Gastroesophageal sphincter (tissue), 4 donors: ENCODE measurements around the gene MC2R. TPM values are rescaled to one million over a fixed set of nuclear protein-coding genes. Genes with fewer than 3 reads are reported as not detected.

Source experiments
- ATAC-seq: fragments of 150-250 bp; one replicate; pipeline ENCODE4 v1.9.1; 2016; ENCODE audit warnings: mild to moderate bottlenecking, moderate library complexity
- H3K27ac ChIP-seq, 4 donors: fragments of 200-600 bp; sonication (generic) in 3 of 4; 1 replicate in 3 of 4; 2 replicates in 1 of 4; pipeline ENCODE4 v1.5.1; 2016 to 2019
- H3K27me3 ChIP-seq: fragments of 200-600 bp; sonication (generic); one replicate; pipeline ENCODE4 v1.5.1; 2019
- H3K36me3 ChIP-seq, 2 donors: fragments of 200-600 bp; sonication (generic); one replicate each; pipeline ENCODE4 v1.5.1; 2019; ENCODE audit warnings: control low read depth in 1 of 2
- H3K4me1 ChIP-seq, 3 donors: fragments of 200-600 bp; sonication (generic); 1 replicate in 2 of 3; 2 replicates in 1 of 3; pipeline ENCODE4 v1.5.1; 2016 to 2019; ENCODE audit warnings: control low read depth in 2 of 3
- H3K4me3 ChIP-seq, 2 donors: fragments of 200-600 bp; sonication (generic); one replicate each; pipeline ENCODE4 v1.5.1; 2019; ENCODE audit warnings: mild to moderate bottlenecking in 1 of 2, moderate library complexity in 1 of 2
- H3K9me3 ChIP-seq, 3 donors: fragments of 200-600 bp; sonication (generic); one replicate each; pipeline ENCODE4 v1.5.1; 2017 to 2019; ENCODE audit warnings: control low read depth in 2 of 3
- EP300 ChIP-seq: sonication (generic); formaldehyde crosslinking; IDR thresholded peaks from one replicate; pipeline ENCODE4 v1.6.1; 2017; ENCODE audit warnings: antibody characterized with exemption, mild to moderate bottlenecking
- POLR2A ChIP-seq, 2 donors: fragments of 450-650 bp; IDR thresholded peaks; one replicate each; pipeline ENCODE4 v1.6.1; 2017; ENCODE audit warnings: antibody characterized with exemption in 2 of 2, mild to moderate bottlenecking in 2 of 2, moderate library complexity in 1 of 2
- POLR2AphosphoS5 ChIP-seq: sonication (generic); formaldehyde crosslinking; IDR thresholded peaks from one replicate; pipeline ENCODE4 v1.6.1; 2017; ENCODE audit warnings: antibody characterized with exemption
- WGBS, 2 donors: methylation state at CpG; one replicate each; pipeline ENCODE4 v1.1.5; 2018; ENCODE audit warnings: low coverage in 1 of 2; 5-methylcytosine and 5-hydroxymethylcytosine counted together
- total RNA-seq, 4 donors: library from RNA; depleted of rRNA; stranded (reverse); fragments of >200 nt; gene quantifications; one replicate each; pipeline ENCODE4 v1.1.0, GENCODE V29; 2016
- TF ChIP-seq, protein P1 (sequence below), 4 experiments: fragments of 200-600 bp in 2 of 4; fragments of 450-650 bp in 2 of 4; sonication (generic) in 1 of 4; IDR thresholded peaks; one replicate each; pipeline ENCODE4 v1.5.1; 2017 to 2019; ENCODE audit warnings: antibody characterized with exemption in 4 of 4, mild to moderate bottlenecking in 2 of 4, moderate library complexity in 2 of 4

Gene MC2R
- not detected for total RNA-seq

DNA sequence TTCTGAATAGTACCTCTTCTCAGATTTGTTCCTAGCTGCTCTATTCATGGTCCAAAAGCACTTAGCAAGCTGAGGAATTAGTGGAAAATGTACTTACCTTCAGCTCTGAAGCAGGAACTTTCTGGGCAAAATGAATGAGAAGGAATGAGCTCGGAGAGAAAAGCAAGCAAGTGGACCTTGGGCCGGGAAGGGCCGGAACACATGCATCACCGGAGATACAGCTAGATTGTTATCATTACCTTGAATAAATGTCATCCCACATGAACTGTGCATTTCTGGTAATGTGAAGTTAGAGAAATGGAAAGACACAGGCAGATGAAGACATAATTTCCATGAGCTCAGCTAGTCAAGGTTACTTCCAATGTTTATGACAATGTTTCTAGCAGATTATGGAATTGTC is at the start of gene MC2R:
MC2R (minus strand) TSS at position 146 of the 400 bp plus-strand sequence. CDS start 30,018 bp downstream, outside the sequence.
- H3K9me3 ChIP-seq: no peaks in the 10 kb centered on the region
- H3K36me3 ChIP-seq: no peaks in the 10 kb centered on the region
- ATAC-seq: no peak
- H3K4me3 ChIP-seq: no peak within 1 kb of the TSS
- peaks cover 0 to 17% (median 0%) of the 10 kb centered on the region in 3 donors for H3K4me1 ChIP-seq
- TF ChIP-seq POLR2A (IDR thresholded peaks at IDR 0.05): no peak
- TF ChIP-seq, protein P1, sequence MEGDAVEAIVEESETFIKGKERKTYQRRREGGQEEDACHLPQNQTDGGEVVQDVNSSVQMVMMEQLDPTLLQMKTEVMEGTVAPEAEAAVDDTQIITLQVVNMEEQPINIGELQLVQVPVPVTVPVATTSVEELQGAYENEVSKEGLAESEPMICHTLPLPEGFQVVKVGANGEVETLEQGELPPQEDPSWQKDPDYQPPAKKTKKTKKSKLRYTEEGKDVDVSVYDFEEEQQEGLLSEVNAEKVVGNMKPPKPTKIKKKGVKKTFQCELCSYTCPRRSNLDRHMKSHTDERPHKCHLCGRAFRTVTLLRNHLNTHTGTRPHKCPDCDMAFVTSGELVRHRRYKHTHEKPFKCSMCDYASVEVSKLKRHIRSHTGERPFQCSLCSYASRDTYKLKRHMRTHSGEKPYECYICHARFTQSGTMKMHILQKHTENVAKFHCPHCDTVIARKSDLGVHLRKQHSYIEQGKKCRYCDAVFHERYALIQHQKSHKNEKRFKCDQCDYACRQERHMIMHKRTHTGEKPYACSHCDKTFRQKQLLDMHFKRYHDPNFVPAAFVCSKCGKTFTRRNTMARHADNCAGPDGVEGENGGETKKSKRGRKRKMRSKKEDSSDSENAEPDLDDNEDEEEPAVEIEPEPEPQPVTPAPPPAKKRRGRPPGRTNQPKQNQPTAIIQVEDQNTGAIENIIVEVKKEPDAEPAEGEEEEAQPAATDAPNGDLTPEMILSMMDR (IDR thresholded peaks at IDR 0.05): no peak
- TF ChIP-seq POLR2AphosphoS5: no peak
- no peak for TF ChIP-seq EP300
- H3K27me3 ChIP-seq: no peaks in the 10 kb centered on the region
- H3K27ac ChIP-seq: no peak within 1 kb of the TSS
- WGBS, 2 donors: 50 to 67% methylated on average over 3 to 4 of the region's 4 CpGs

DNA sequence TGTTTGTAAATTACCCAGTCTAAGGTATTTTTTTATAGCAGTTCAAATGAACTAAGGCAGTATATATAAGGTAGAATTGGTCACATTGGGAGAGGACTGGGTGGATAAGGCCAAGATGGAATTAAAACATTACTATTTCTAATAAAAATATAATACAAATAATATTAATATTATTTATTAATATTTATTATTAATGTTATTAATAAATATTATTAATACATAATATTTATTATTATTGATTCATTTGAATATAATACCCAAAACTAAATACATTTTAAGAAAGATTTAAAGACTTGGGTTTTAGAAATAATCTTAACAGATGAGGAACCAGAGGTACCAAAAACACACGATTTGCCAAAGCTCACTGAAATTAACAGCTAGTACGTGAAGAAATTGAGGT is 30.5 kb upstream of the MC2R start:
- Histone ChIP-seq H3K27me3 (no peaks in the 10 kb centered on the region), H3K4me1 (no peaks in the 10 kb centered on the region), H3K36me3 (no peaks in the 10 kb centered on the region), H3K27ac (no peak overlapping the region), H3K4me3 (no peak overlapping the region), H3K9me3 (peaks cover 0 to 7% (median 0%) of the 10 kb centered on the region in 3 donors)
- WGBS, 2 donors: 81 to 92% methylated on average over 2 of the region's 2 CpGs
- ATAC-seq: no peak
- TF ChIP-seq EP300 (no peak), POLR2A (IDR thresholded peaks at IDR 0.05) (no peak), POLR2AphosphoS5 (no peak)
- TF ChIP-seq, protein P1 (IDR thresholded peaks at IDR 0.05): no peak

DNA sequence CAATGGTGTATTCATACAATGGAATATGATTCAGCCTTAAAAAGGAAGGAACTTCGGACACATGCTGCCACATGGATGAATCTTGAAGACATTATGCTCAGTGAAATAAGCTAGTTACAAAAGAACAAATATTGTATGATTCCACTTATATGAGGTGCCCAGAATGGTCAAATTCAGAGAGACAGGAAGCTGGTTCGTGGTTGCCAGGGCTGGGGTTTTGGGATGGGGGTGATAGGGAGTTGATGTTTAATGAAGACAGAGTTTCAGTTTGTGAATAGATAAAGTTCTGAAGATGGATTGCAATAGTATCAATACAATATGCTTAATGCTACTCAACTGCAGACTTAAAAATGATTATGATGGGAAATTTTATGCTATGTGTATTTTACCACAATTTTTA is 28.0 kb upstream of the MC2R start:
- 56 to 58% methylated on average over 2 of the region's 2 CpGs for WGBS, 2 donors
- no peak for ATAC-seq
- no peaks in the 10 kb centered on the region for H3K36me3 ChIP-seq
- TF ChIP-seq EP300 (no peak), POLR2AphosphoS5 (no peak), POLR2A (IDR thresholded peaks at IDR 0.05) (no peak)
- TF ChIP-seq, protein P1 (IDR thresholded peaks at IDR 0.05): no peak
- H3K4me3 ChIP-seq: no peak overlapping the region
- no peak overlapping the region for H3K27ac ChIP-seq
- no peaks in the 10 kb centered on the region for H3K27me3 ChIP-seq
- no peaks in the 10 kb centered on the region for H3K4me1 ChIP-seq
- H3K9me3 ChIP-seq: peaks cover 0 to 7% (median 0%) of the 10 kb centered on the region in 3 donors

DNA sequence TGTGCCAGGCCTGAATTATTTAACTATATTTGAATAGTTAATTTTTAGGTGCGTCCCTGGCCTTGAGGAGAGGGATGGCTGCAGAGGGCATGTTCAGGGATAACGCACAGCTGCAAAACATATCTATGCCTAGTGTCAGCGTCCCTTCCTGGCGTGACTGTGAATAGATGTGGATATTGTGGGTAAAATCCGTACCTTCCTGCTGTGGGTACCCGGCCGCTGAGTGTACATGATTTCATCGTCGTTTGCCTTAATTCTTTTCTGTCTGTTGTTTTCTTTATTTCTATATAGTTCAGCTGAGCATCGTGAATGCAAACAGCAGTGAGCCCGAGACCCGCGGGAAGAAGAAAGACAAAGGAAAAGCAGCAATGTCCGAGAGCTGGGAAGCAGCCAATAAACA is 25.0 kb upstream of the MC2R start:
- no peaks in the 10 kb centered on the region for H3K36me3 ChIP-seq
- no peak overlapping the region for H3K27ac ChIP-seq
- H3K9me3 ChIP-seq: peaks cover 0 to 3% (median 0%) of the 10 kb centered on the region in 3 donors
- H3K27me3 ChIP-seq: no peaks in the 10 kb centered on the region
- TF ChIP-seq, protein P1 (IDR thresholded peaks at IDR 0.05): no peak
- TF ChIP-seq POLR2AphosphoS5: no peak
- no peaks in the 10 kb centered on the region for H3K4me1 ChIP-seq
- H3K4me3 ChIP-seq: no peak overlapping the region
- 84 to 85% methylated on average over 9 of the region's 14 CpGs for WGBS, 2 donors
- ATAC-seq: no peak

DNA sequence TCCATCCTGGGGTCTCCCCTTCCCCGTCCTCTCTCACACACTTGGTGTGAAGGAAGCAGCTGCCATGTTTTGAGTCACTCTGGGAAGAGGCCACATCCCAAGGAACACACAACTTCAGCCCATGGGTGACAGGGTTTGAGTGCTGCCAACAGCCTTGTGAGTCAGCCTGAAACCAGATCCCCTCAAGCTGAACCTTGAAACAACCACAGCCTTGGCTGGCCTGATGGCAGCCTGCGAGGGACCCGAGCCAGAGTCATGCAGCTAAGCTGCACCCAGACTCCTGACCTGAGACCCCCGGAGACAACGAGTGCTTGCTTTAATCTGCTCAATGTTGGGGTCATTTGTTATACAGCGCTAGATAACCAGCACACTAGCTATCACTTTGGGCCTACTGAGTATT is 19.3 kb upstream of the MC2R start:
- Histone ChIP-seq H3K27me3 (no peaks in the 10 kb centered on the region), H3K36me3 (no peaks in the 10 kb centered on the region), H3K27ac (no peak overlapping the region), H3K4me3 (no peak overlapping the region), H3K4me1 (no peaks in the 10 kb centered on the region), H3K9me3 (peaks cover 0 to 9% (median 0%) of the 10 kb centered on the region in 3 donors)
- TF ChIP-seq, protein P1 (IDR thresholded peaks at IDR 0.05): no peak
- TF ChIP-seq EP300 (no peak), POLR2AphosphoS5 (no peak)
- WGBS, 2 donors: 72% methylated on average over 5 of the region's 6 CpGs; no CpG with 5 or more reads in 1 of the 2 donors
- no peak for ATAC-seq
